Activated T-helper 1 cell treated with anti-CD3 and anti-CD28 coated beads, Interleukin-2, amount 50 U/mL, for 16 hours (primary cell): ENCODE measurements around the gene TCEA2.

Source experiments
- DNase-seq, 2 donors: peaks; one replicate each; pipeline ENCODE4 v3.0.0-alpha.2; 2020; ENCODE audit warnings: low read depth in 1 of 2, low spot score in 1 of 2

The TCEA2 gene

GRCh38 chr20:64035066-64035932 is 27.7 kb upstream of the TCEA2 start:
- DNase-seq: no peak

GRCh38 chr20:64035933-64036345 is 27.1 kb upstream of the TCEA2 start, which contains the start of gene C20orf204:
C20orf204 (plus strand) TSS chr20:64036182; CDS start chr20:64036324, 142 bp downstream.
- DNase-seq: no peak

- no peak for DNase-seq
These were observed 26.4 kb upstream of the TCEA2 start for GRCh38 chr20:64036346-64037198.

GRCh38 chr20:64037199-64037497 is 25.9 kb upstream of the TCEA2 start:
- no peak for DNase-seq

GRCh38 chr20:64037498-64038213 is 25.3 kb upstream of the TCEA2 start:
- DNase-seq: no peak

GRCh38 chr20:64038224-64038564 is 24.8 kb upstream of the TCEA2 start:
- DNase-seq: no peak

- DNase-seq: peak; percentile 60 to 67
These were observed 24.3 kb upstream of the TCEA2 start for GRCh38 chr20:64038565-64039292.

GRCh38 chr20:64039293-64040160 is 23.5 kb upstream of the TCEA2 start:
- no peak for DNase-seq

GRCh38 chr20:64040231-64041039 is 22.6 kb upstream of the TCEA2 start:
- no peak for DNase-seq

GRCh38 chr20:64041040-64041780 is 21.8 kb upstream of the TCEA2 start:
- no peak for DNase-seq

GRCh38 chr20:64041781-64042053 is 21.3 kb upstream of the TCEA2 start:
- DNase-seq: no peak

- DNase-seq: no peak
These were observed 20.8 kb upstream of the TCEA2 start for GRCh38 chr20:64042054-64042781.

GRCh38 chr20:64043768-64044167 is 19.2 kb upstream of the TCEA2 start:
- no peak for DNase-seq

- DNase-seq: no peak
These were observed 18.3 kb upstream of the TCEA2 start for GRCh38 chr20:64044484-64045247.

GRCh38 chr20:64045346-64046011 is 17.5 kb upstream of the TCEA2 start:
- DNase-seq: no peak

- DNase-seq: no peak
These were observed 16.0 kb upstream of the TCEA2 start for GRCh38 chr20:64047046-64047389.

- no peak for DNase-seq
These were observed 15.0 kb upstream of the TCEA2 start for GRCh38 chr20:64047968-64048401.
